PFSK-1 (cell line): ENCODE results near the gene BMAL1.

Experiments used
- FOXP2 ChIP-seq: optimal IDR thresholded peaks from 2 replicates; pipeline ENCODE3; 2011; ENCODE audit warnings: borderline replicate concordance, control low read depth, inconsistent platforms; ENCODE audit not compliant: insufficient read depth; ENCODE audit errors: extremely low read length, extremely low read depth
- POLR2AphosphoS5 ChIP-seq: IDR thresholded peaks from 2 replicates; pipeline ENCODE4 v1.6.1; 2012; ENCODE audit warnings: low read depth, mild to moderate bottlenecking, control low read depth, low read length, moderate library complexity
- SIN3A ChIP-seq: IDR thresholded peaks from 2 replicates; pipeline ENCODE4 v1.6.1; 2012; ENCODE audit warnings: mild to moderate bottlenecking, low read length, moderate library complexity, borderline replicate concordance; ENCODE audit not compliant: insufficient read depth
- TAF1 ChIP-seq: IDR thresholded peaks from 2 replicates; pipeline ENCODE4 v1.6.1; 2012; ENCODE audit warnings: low read length, control low read depth, borderline replicate concordance; ENCODE audit not compliant: insufficient read depth
- TF ChIP-seq, protein P1 (sequence below), 2 experiments: IDR thresholded peaks; 2 replicates each; pipeline versions ENCODE4 v1.6.1 to v1.8.0; 2011 to 2012; ENCODE audit warnings: low read depth in 2 of 2, low read length in 2 of 2, control low read depth in 1 of 2, inconsistent platforms in 1 of 2, mild to moderate bottlenecking in 1 of 2, moderate library complexity in 1 of 2; ENCODE audit not compliant: insufficient read depth in 1 of 2

DNA sequence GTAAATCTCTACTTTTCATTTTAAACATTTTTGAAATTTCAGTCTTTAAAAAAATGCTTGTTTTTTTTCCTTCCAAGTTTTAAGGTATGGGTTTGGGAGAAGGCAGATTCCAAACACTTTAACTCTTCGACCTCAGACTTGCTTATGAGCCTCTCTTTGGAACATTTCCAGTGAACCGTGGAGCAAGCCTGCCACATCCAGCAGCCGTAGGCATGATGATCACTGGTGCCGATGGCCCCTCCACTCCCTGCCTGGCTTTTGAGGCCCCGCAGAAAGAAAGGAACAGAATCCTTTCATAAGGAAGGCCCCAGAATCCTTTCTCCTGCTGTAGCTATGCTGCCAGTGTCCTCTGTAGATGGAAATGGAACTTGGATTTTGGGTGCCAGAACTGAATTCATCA is 50.7 kb downstream of the BMAL1 start:
- TF ChIP-seq TAF1 (no peak), POLR2AphosphoS5 (no peak), SIN3A (no peak), FOXP2 (no peak)
- TF ChIP-seq, protein P1, sequence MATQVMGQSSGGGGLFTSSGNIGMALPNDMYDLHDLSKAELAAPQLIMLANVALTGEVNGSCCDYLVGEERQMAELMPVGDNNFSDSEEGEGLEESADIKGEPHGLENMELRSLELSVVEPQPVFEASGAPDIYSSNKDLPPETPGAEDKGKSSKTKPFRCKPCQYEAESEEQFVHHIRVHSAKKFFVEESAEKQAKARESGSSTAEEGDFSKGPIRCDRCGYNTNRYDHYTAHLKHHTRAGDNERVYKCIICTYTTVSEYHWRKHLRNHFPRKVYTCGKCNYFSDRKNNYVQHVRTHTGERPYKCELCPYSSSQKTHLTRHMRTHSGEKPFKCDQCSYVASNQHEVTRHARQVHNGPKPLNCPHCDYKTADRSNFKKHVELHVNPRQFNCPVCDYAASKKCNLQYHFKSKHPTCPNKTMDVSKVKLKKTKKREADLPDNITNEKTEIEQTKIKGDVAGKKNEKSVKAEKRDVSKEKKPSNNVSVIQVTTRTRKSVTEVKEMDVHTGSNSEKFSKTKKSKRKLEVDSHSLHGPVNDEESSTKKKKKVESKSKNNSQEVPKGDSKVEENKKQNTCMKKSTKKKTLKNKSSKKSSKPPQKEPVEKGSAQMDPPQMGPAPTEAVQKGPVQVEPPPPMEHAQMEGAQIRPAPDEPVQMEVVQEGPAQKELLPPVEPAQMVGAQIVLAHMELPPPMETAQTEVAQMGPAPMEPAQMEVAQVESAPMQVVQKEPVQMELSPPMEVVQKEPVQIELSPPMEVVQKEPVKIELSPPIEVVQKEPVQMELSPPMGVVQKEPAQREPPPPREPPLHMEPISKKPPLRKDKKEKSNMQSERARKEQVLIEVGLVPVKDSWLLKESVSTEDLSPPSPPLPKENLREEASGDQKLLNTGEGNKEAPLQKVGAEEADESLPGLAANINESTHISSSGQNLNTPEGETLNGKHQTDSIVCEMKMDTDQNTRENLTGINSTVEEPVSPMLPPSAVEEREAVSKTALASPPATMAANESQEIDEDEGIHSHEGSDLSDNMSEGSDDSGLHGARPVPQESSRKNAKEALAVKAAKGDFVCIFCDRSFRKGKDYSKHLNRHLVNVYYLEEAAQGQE (IDR thresholded peaks at IDR 0.05; ENCODE audit: insufficient read depth in 1 of 2, low read depth in 2 of 2, low read length in 2 of 2), result no peak
